GM18867 (cell line): ENCODE measurements around the gene HBZ.
"Not testable (repeated sequence)": the region's sequence is repeated elsewhere in the genome, so short reads cannot be mapped to it uniquely, and the experiment has no call there.

Experiments
- ATAC-seq: cut with Tn5 transposase; IDR thresholded peaks from one replicate; pipeline ENCODE4 v1.9.1; 2021; ENCODE audit warnings: mild to moderate bottlenecking, moderate library complexity; ENCODE audit not compliant: unreplicated experiment

Gene HBZ

DNA sequence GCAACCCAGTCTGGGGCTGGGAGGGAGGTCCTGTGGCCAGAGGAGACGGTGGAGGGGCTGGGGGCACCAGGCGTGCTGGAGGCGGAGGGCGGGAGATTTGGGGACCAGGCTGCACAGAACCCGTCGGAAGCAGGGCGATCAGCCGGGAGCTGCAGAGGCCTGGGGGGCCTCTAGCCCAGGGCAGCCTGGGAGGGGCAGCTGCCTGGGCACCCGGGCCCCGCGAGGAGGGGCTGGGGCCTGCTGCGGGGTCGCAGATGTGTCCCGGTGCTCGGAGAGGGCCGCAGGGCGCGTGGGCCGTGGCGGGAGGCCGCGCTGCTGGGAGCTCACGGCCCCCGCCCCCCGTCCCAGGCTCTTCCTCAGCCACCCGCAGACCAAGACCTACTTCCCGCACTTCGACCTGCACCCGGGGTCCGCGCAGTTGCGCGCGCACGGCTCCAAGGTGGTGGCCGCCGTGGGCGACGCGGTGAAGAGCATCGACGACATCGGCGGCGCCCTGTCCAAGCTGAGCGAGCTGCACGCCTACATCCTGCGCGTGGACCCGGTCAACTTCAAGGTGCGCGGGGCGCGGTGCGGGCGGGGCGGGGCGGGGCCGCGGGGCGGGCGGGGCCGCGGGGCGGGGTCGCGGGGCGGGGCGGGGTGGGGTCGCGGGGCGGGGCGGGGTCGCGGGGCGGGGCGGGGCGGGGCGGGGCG lies 11.8 kb downstream of the HBZ start:
- not testable (repeated sequence) for ATAC-seq

- ATAC-seq, result no peak
These were observed 12.5 kb downstream of the HBZ start for GRCh38 chr16:164827-165538.

GRCh38 chr16:165539-166374 lies 13.3 kb downstream of the HBZ start, which contains the start of gene HBM:
Gene HBM, plus strand, starts transcription at chr16:165978. Its CDS starts 20 bp downstream, at chr16:165998.
- ATAC-seq, result no peak

DNA sequence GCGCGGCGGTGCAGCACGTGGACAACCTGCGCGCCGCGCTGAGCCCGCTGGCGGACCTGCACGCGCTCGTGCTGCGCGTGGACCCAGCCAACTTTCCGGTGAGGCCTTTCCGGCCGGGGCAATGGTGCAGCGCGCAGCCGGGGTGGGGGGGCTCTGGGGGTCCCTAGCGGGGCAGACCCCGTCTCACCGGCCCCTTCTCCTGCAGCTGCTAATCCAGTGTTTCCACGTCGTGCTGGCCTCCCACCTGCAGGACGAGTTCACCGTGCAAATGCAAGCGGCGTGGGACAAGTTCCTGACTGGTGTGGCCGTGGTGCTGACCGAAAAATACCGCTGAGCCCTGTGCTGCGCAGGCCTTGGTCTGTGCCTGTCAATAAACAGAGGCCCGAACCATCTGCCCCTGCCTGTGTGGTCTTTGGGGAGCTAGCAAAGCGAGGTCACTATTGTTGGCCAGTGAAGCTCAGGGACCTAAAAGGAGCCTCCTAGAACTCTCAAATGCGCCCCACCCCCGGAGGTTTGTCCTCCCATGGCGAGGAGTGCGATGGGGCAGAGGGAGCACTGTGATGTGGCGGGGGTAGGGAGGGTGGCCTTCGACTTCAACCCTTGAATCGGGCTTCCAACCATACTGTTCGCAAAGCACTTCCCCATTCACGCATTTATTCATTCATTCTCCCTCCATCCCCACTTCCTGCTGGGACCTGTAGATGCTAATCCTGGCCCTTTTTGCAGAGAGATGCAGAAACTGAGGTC lies 14.1 kb downstream of the HBZ start:
- ATAC-seq, result no peak

GRCh38 chr16:167122-167690 lies 14.8 kb downstream of the HBZ start:
- no peak for ATAC-seq

- ATAC-seq, result no peak
These were observed 16.0 kb downstream of the HBZ start for GRCh38 chr16:168424-168823.

GRCh38 chr16:169014-169413 lies 16.6 kb downstream of the HBZ start:
- ATAC-seq, result no peak

DNA sequence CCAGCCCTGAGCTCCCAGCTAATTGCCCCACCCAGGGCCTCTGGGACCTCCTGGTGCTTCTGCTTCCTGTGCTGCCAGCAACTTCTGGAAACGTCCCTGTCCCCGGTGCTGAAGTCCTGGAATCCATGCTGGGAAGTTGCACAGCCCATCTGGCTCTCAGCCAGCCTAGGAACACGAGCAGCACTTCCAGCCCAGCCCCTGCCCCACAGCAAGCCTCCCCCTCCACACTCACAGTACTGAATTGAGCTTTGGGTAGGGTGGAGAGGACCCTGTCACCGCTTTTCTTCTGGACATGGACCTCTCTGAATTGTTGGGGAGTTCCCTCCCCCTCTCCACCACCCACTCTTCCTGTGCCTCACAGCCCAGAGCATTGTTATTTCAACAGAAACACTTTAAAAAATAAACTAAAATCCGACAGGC lies 17.7 kb downstream of the HBZ start:
- not testable (repeated sequence) for ATAC-seq

DNA sequence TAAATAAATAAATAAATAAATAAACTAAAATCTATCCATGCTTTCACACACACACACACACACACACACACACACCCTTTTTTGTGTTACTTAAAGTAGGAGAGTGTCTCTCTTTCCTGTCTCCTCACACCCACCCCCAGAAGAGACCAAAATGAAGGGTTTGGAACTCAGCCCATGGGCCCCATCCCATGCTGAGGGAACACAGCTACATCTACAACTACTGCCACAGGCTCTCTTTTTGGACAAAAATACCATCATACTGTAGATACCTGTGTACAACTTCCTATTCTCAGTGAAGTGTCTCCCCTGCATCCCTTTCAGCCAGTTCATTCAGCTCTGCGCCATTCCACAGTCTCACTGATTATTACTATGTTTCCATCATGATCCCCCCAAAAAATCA lies 18.3 kb downstream of the HBZ start:
- no peak for ATAC-seq

DNA sequence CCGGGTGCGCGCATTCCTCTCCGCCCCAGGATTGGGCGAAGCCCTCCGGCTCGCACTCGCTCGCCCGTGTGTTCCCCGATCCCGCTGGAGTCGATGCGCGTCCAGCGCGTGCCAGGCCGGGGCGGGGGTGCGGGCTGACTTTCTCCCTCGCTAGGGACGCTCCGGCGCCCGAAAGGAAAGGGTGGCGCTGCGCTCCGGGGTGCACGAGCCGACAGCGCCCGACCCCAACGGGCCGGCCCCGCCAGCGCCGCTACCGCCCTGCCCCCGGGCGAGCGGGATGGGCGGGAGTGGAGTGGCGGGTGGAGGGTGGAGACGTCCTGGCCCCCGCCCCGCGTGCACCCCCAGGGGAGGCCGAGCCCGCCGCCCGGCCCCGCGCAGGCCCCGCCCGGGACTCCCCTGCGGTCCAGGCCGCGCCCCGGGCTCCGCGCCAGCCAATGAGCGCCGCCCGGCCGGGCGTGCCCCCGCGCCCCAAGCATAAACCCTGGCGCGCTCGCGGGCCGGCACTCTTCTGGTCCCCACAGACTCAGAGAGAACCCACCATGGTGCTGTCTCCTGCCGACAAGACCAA lies 20.0 kb downstream of the HBZ start, which contains the start of gene HBA2:
Gene HBA2 (plus strand): TSS at position 503 of the 568 bp plus-strand sequence. CDS start 37 bp downstream, at position 540.
- ATAC-seq, result not testable (repeated sequence)

DNA sequence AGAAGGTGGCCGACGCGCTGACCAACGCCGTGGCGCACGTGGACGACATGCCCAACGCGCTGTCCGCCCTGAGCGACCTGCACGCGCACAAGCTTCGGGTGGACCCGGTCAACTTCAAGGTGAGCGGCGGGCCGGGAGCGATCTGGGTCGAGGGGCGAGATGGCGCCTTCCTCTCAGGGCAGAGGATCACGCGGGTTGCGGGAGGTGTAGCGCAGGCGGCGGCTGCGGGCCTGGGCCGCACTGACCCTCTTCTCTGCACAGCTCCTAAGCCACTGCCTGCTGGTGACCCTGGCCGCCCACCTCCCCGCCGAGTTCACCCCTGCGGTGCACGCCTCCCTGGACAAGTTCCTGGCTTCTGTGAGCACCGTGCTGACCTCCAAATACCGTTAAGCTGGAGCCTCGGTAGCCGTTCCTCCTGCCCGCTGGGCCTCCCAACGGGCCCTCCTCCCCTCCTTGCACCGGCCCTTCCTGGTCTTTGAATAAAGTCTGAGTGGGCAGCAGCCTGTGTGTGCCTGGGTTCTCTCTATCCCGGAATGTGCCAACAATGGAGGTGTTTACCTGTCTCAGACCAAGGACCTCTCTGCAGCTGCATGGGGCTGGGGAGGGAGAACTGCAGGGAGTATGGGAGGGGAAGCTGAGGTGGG lies 20.9 kb downstream of the HBZ start:
- not testable (repeated sequence) for ATAC-seq

- ATAC-seq, result not testable (repeated sequence)
These were observed 21.7 kb downstream of the HBZ start for GRCh38 chr16:173928-174769.

DNA sequence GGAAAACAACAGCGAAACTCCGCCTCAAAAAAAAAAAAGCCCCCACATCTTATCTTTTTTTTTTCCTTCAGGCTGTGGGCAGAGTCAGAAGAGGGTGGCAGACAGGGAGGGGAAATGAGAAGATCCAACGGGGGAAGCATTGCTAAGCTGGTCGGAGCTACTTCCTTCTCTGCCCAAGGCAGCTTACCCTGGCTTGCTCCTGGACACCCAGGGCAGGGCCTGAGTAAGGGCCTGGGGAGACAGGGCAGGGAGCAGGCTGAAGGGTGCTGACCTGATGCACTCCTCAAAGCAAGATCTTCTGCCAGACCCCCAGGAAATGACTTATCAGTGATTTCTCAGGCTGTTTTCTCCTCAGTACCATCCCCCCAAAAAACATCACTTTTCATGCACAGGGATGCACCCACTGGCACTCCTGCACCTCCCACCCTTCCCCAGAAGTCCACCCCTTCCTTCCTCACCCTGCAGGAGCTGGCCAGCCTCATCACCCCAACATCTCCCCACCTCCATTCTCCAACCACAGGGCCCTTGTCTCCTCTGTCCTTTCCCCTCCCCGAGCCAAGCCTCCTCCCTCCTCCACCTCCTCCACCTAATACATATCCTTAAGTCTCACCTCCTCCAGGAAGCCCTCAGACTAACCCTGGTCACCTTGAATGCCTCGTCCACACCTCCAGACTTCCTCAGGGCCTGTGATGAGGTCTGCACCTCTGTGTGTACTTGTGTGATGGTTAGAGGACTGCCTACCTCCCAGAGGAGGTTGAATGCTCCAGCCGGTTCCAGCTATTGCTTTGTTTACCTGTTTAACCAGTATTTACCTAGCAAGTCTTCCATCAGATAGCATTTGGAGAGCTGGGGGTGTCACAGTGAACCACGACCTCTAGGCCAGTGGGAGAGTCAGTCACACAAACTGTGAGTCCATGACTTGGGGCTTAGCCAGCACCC lies 22.8 kb downstream of the HBZ start:
- no peak for ATAC-seq

DNA sequence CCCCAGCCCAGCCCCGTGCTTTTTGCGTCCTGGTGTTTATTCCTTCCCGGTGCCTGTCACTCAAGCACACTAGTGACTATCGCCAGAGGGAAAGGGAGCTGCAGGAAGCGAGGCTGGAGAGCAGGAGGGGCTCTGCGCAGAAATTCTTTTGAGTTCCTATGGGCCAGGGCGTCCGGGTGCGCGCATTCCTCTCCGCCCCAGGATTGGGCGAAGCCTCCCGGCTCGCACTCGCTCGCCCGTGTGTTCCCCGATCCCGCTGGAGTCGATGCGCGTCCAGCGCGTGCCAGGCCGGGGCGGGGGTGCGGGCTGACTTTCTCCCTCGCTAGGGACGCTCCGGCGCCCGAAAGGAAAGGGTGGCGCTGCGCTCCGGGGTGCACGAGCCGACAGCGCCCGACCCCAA lies 23.6 kb downstream of the HBZ start:
- ATAC-seq, result not testable (repeated sequence)

DNA sequence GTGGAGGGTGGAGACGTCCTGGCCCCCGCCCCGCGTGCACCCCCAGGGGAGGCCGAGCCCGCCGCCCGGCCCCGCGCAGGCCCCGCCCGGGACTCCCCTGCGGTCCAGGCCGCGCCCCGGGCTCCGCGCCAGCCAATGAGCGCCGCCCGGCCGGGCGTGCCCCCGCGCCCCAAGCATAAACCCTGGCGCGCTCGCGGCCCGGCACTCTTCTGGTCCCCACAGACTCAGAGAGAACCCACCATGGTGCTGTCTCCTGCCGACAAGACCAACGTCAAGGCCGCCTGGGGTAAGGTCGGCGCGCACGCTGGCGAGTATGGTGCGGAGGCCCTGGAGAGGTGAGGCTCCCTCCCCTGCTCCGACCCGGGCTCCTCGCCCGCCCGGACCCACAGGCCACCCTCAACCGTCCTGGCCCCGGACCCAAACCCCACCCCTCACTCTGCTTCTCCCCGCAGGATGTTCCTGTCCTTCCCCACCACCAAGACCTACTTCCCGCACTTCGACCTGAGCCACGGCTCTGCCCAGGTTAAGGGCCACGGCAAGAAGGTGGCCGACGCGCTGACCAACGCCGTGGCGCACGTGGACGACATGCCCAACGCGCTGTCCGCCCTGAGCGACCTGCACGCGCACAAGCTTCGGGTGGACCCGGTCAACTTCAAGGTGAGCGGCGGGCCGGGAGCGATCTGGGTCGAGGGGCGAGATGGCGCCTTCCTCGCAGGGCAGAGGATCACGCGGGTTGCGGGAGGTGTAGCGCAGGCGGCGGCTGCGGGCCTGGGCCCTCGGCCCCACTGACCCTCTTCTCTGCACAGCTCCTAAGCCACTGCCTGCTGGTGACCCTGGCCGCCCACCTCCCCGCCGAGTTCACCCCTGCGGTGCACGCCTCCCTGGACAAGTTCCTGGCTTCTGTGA lies 24.3 kb downstream of the HBZ start, which contains the start of gene HBA1:
Gene HBA1 (plus strand): TSS at position 204 of the 906 bp plus-strand sequence. CDS start 37 bp downstream, at position 241.
- not testable (repeated sequence) for ATAC-seq

- ATAC-seq, result no peak
These were observed 25.0 kb downstream of the HBZ start for GRCh38 chr16:177394-177822.
